Stimulated activated CD4-positive, alpha-beta T cell treated with anti-CD3 and anti-CD28 coated beads, Interleukin-4, amount 100 ng/mL, for 1 hour (primary cell): ENCODE results near the gene CAPRIN2.

ENCODE experiments used
- DNase-seq: peaks from one replicate; pipeline ENCODE4 v3.0.0-alpha.2; 2020

CAPRIN2 gene

GRCh38 chr12:30757316-30757715, 2.6 kb upstream of the CAPRIN2 start:
- no peak for DNase-seq

GRCh38 chr12:30756074-30756473, 1.3 kb upstream of the CAPRIN2 start:
- DNase-seq = no peak

GRCh38 chr12:30755395-30755762, 628 bp upstream of the CAPRIN2 start:
- DNase-seq = no peak

DNA sequence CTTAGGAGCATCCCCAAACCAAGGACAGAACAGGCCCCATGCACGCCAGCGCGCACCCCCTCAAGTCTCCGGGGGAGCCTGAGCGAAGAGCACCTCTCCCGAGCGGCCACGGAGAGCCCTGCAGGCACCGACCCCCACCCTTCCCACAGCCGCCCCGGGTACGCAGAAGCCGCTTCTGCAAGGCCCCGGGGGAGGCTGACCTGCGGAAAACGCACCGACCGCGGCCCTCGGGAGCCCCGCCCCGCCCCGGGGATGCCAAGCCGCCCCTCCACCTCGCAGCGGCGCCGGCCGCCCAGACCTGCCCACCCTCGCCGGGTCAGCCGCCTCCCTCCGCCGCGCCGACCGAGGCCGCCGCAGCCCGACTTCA, 385 bp downstream of the CAPRIN2 start:
- DNase-seq = no peak

GRCh38 chr12:30753751-30754382, 884 bp downstream of the CAPRIN2 start:
- DNase-seq = peak; percentile 2

- DNase-seq = peak; percentile 18
Measured at GRCh38 chr12:30753233-30753632, 1.5 kb downstream of the CAPRIN2 start.

DNA sequence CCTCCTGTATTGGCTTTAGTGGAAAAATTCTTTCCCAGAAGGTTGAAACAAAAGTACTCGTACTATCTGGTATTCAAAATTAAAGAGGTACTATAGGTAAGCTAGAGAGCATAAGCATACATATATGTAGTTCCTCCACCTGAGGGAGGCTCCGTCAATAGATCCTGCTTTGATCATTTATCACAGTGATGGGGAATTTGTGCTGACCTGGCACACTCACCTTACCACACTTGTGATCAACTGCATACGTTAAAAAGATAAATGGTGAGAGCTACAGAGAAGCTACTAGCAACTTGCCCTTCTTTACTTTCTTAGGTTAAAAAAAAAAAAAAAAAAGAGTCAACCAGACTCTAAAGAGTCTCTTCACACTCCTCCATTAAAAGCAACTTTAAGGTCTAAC, 2.5 kb downstream of the CAPRIN2 start:
- no peak for DNase-seq

GRCh38 chr12:30748147-30748546, 6.6 kb downstream of the CAPRIN2 start:
- DNase-seq = no peak

DNA sequence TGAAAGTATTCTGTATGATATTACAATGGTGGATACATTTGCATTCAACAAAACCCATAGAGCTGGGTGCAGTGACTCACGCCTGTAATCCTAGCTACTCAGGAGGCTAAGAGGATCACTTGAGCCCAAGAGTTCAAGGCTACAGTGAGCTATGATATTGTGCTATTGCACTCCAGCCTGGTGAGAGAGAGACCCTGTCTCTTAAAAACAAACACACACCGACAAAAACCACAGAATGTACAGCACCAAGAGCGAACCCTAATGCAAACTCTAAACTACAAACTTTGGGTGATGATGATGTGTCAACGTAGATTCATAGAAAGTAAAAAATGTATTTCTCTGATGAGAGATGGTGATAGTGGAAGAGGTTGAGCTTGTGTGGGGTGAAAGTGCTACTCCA, 8.6 kb downstream of the CAPRIN2 start:
- no peak for DNase-seq

- no peak for DNase-seq
Measured at GRCh38 chr12:30744321-30744720, 10.4 kb downstream of the CAPRIN2 start.

DNA sequence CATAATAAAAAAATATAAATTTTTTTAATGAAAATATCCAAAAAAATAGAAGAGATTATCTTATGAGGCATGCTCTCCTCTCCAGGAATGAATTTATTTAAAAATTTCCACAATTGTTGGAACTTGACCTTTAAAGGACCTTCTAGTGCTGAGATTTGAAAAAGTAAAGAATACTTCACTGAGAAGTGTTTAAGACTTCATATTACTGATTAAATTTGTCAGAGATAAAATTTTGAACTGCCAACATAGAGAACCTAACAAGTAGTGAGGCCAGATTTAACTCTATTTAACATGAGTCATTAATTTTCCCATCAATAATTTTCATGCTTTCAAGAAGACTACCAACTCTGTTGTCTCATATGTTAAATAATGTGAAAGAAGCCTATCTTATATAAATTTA, 14.5 kb downstream of the CAPRIN2 start:
- no peak for DNase-seq

DNA sequence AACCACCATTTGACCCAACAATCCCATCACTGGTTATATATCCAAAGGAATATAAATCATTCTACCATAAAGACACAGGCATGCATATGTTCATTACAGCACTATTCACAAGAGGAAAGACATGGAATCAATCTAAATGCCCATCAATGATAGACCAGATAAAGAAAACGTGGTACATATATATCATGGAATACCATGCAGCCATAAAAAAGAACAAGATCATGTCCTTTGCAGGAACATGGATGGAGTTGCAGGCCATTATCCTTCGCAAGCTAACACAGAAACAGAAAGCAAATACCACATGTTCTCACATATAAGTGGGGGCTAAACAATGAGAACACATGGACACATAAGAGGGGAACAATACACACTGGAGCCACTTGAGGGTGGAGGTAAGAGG, 15.7 kb downstream of the CAPRIN2 start:
- no peak for DNase-seq

- no peak for DNase-seq
Measured at GRCh38 chr12:30732954-30733637, 21.7 kb downstream of the CAPRIN2 start.

GRCh38 chr12:30730011-30730410, 24.7 kb downstream of the CAPRIN2 start:
- no peak for DNase-seq

- no peak for DNase-seq
Measured at GRCh38 chr12:30729547-30729946, 25.2 kb downstream of the CAPRIN2 start.

DNA sequence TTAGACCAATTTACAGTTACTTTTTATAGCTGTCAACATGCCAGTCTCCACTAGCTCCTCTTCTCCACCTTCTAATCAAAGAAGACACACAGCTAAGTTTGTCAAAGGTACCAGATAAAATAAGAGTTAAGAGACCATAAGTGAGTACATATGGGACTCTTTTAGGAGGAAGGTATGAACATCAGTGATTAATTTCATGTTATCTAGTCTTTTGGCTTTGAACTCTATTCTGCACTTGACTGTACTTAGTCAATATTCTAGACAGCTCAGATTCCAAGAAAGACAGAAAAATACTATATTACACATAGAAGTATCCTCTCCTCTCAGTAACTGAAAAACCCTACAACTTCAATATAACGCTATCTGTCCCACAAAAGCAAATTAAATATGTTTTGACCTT, 28.1 kb downstream of the CAPRIN2 start:
- no peak for DNase-seq

DNA sequence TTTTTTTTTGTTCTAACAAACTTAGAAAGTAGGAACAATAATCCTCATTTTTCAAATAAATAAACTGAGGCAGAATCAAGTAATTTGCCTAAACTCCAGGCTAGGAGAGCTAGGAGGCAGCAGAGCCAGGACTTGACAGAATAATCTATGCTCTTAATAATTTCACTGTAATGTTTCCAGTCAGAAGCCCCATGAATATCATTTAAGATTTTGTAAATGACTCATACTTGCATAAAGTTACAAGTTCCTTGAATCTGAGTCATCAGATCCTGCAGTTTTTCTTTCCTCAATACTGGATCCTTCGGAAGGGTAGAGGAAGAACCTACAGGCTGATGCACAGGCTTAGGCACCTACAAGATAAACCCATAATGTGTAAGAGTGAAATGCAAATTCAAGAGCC, 29.0 kb downstream of the CAPRIN2 start:
- DNase-seq = no peak

- DNase-seq = no peak
Measured at GRCh38 chr12:30719060-30719459, 35.7 kb downstream of the CAPRIN2 start.

DNA sequence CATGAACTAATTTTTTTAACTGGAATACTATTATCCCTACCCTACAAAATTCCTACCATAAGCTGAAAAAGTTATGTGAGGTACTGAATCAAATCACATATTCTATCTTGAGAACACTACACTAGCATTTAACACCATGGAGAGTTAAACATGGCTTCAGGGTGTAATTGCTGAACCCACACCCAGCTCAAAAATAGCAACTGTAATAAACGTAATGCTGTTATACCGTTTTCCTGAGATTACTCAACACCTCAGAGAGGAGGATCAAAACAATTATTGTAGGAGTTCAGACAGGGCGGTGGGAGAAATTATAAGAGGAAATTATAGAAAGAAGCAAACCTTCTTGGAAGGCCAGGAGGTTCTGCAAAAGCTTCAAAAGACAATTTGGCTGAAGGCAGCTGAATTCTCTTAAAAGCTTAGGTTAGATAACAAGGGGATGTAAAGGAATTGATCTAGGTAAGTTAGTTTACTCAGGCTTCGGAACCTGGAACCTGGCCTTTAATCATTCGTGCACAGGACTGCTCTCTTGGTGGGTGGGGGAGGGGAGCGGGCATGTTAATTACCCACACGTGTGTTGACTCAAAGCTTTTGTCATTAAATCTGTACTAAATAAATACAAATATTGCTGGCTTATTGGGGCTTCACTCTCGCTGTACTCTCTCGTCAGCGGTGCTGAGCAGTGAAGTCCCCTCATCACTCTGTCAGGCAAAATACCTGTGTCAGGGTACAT, 47.0 kb downstream of the CAPRIN2 start:
- no peak for DNase-seq

GRCh38 chr12:30706476-30706875, 48.3 kb downstream of the CAPRIN2 start:
- no peak for DNase-seq

DNA sequence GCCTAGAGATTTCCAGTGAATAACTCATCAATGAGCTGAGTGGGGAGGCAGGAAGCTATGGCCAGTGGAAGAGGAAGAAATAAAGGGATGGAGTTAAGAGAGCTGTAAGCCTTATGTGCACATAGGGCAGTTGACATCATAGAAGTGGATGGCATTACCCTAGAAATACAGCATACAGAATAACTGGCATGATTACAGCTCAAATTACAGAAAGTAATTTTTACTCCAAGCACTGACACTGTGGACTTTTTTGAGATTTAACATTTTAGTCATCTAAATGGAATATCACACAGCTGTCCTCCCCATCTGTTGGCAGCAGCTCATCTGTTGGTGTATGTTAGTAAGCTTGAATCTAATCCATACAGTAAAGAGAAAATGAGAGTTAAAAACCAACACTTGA, 53.7 kb downstream of the CAPRIN2 start:
- no peak for DNase-seq

DNA sequence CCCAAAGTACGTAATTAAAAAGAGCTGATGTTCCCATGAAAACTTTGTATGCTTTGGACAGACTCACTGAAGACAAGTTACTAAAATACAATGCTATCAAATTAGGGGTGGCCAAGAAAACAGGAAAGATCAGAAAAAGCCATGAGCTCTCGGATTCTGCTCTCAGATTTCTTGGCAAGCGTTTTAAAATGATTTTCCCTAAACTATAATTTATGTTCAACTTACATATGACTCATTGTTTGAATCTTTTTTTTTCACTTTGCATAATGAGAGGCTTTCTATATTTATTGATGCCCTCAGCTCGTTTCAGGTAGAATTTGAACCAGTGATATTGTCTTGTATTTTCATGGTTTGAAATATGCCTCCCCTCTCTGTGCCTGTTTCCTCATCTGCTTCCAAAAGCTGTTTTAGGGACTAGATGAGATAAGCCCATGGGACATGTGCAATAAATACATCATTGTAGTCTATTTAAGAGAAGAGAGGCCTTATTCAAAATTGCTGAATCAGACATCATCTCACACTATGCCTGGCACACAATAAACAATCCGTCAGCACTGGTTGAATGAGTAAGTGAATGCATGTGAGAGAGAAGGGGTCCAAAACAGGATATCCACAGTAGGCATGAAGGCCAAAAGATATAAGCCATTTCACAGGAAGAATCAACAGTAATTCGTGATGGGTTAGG, 54.4 kb downstream of the CAPRIN2 start:
- no peak for DNase-seq

DNA sequence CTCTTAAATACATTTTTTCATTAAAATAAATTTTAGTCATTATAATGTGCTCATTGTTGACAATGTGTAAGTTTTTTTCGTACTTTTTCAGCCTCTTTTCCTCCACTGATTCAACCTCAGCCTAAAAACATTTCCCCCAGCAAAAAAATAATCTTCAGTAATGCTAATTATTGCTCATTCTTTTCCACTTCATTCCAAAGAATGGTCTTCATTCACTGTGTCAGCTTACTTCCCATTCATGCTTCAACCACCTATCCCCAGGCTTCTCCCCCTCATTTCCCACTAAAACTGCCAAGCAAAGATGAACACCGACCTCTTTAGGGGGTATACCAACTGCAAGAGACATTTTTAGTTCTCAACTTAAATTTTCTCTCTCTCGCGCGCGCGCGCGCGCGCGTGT, 56.4 kb downstream of the CAPRIN2 start:
- no peak for DNase-seq

DNA sequence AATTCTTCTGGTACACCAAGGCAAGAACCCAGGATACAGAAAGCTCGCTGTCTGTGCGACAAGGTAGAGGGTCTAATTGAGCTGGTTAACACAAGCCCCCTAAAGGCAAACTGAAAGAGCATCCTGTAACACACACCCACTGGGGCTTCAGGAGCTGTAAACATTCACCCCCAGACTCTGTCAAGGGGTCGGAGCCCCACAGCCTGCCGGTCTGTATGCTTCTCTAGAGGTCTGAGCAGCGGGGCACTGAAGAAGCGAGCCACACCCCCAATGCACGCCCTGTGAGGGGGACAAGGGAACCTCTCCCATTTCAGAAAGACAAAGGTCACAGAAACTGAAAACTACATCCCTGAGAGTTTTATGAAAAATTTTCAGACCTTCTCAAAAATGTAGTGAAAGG, 57.8 kb downstream of the CAPRIN2 start:
- no peak for DNase-seq
